ENCODE data around the gene MRPL20.
"Not testable (repeated sequence)": the region's sequence is repeated elsewhere in the genome, so short reads cannot be mapped to it uniquely, and the experiment has no call there.

Gene MRPL20

DNA sequence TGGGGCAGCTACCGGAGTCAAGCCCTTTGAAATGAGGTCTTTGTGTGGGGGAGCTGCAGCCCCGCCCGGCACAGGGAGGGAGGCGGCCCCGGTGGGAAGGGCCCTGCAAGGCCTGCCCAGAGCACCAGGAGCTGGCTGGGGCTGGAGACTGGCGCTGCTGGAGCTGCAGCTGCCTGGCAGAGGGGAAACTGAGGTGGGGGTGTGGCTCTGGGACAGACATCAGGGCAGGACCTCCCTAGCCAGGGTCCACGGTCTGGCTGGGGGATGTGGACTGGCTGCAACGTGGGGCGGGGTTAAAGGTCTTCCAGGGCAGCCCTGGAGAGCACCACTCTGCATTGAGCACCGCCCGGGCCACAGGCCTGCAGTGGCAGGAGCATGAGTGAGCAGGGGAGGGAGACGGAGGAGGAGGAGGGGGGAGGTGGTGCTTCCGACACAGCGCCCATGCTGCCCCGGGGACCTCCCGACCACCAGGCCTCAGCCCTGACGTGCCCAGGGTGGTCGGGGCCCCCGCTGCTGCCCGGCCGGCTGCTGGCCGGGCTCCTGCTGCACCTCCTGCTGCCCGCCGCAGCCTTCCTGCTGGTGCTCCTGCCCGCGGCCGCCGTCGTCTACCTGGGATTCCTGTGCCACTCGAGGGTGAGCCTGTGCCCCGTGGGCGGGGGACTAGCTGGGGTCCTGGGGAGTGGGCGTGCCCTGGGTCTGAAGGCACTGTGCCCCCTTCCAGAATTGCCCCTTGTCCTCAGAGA is 18.8 kb upstream of the MRPL20 start:
- no peak for DNase-seq

DNA sequence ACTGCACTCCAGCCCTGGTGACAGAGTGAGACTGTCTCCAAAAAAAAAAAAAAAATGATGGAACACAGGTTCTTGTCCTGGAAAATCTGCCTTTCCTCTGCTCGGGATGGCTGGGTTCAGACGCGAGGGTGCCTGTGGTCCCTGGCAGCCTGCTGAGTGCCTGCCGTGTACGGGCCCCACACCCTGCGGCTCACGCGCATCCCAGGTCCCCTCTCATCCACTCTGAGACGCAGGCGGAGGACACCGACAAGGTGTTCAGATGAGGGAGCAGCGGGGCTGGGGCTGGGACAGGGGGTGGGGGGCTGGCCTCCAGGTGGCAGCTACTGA is 18.3 kb upstream of the MRPL20 start:
- no peak for DNase-seq

DNA sequence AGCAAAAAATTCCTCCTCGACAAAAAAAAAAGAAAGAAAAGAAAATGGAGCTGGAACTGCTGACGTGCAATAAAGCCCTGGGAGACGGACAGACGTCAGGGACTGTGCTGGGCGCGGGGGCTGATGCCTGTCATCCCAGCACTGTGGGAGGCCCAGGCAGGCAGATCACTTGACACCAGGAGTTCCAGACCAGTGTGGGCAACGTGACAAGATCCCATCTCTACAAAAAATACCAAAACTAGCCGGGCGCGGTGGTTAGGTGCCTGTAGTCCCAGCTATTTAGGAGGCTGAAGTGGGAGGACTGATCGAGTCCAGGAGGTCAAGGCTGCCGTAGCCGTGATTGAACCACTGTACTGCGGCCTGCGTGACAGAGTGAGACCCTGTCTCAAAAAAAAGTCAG is 17.6 kb upstream of the MRPL20 start:
- DNase-seq, result no peak

DNA sequence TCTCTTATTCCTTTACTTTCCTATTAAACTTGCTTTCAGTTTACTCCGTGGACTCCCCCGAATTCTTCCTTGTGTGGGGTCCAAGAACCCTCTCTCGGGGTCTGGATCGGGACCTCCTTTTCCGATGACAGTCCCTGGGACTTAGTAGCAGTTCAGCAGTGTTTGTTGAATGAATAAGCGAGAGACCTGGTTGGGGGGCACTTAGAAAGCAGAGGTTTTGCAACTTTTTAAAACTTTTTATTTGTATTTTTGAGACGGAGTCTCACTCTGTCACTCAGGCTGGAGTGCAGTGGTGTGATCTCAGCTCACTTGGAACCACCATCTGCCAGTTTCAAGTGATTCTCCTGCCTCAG is 16.1 kb upstream of the MRPL20 start:
- no peak for DNase-seq

DNA sequence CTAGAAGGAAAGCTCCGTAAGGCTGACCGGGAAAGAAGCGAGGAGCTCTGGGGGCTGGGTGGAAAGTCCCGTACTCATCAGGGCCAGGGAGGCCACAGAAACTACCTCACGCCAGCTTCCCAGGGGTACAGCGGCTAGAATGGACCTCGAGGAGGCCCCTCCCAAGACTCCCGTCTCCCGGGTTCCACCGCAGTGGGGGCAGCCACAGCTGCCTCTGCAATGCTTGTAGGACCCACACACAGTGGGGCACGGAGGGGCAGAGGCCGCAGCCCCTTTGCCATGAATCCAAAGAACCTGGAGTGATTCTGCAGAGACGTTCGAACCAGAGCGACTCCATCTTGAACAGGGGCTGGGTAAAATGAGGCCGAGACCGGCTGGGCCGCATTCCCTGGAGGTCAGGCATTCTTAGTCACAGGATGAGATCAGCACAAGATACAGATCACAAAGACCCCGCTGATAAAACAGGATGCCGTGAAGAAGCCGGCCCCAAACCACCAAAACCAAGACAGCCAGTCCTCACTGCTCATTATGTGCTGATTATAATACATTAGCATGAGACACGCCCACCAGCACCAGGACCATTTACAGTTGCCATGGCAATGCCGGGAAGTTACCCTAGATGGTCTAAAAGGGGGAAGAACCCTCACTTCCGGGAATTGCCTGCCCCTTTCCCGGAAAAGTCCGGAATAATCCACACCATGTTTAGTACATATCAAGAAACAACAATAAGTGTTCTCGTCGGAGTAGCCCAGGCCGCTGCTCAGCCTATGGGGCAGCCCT is 15.6 kb upstream of the MRPL20 start:
- no peak for DNase-seq

DNA sequence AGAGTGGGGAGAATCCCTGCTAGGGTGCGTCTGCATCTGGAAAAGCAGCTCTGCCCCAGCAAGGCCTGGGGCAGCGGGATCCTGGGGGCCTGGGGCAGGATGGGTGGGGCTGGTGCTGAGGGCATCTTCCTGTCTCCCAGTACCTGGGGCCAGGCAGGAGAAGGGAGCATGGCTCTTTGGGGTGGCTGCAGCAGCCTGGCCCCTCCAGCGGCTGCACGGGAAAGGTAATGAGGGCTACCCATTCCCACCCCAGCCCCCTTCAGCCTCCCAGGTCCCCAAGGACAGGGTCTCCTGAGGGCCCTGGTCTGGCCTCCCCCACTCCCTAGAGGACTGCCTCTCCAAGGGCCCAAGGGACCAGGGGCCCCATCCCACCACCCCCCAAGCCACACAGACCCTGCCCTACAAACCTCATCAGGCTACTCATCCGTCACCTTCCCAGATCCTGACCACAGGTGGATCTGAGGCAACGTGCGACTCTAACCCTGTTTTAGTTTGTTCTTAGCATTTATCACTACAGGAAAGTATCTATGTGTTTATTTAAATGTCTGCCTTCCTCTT is 14.9 kb upstream of the MRPL20 start:
- DNase-seq, result no peak

DNA sequence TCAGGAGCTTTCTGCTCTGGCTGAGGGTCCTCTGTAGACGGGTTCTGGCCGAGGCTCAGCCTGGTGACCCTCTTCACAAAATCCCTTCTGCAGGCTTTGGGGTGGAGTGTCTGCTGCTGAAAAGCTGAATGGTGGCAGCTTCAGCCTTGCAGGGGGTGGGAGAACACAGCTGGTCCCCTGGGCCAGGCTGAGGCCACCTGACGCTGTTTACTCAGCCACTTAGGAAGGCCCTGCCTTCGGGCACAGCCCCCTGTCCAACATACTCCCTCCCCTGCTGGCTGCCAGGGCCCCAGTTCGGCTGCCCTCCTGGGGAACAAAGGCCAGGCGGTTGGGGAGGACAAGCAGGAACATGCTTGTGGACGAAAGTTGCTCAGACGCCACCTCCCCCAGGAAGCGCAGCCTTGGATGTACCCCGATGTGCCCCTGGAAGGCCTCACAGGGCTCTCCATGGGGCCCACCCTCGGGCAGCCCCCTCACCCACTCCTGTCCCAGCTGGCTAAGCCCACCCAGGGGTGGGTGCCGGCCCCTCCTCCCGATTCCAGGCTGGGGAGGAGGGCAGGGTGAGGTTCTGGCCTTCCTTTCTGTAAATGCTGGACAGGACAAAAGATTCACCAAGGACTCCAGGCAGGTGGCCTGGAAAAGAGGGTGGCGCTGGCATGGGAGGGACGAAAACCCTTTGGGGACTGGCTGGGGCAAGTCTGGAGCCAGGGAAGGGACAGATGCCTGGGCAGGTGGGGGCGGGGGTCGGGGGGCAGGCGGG is 14.2 kb upstream of the MRPL20 start, which contains the start of gene ANKRD65:
ANKRD65 (minus strand) TSS at position 130 of the 760 bp plus-strand sequence. CDS start 271 bp downstream, outside the sequence.
- DNase-seq, result no peak

DNA sequence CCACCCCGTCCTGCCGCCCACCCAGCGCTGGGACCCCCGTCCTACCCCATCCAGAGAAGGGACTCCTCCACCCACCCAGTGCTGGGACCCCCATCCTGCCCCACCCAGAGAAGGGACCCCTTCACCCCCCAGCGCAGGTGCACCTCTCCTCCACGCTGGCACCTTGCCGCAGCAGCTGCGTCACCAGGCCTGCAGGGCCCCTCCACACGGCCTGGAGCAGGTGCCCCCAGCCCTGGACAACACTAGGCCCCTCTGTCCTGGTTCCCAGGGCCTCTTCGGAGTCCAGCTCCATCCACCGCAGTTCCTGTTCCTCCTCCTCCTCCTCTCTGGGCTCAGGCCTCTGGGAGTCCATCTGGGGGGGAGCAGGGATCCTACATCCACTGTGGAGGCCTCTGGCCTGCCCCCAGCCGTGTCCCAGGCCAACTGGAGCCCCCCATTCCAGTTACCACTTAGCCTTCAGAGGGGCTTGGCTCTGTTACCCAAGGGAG is 13.6 kb upstream of the MRPL20 start:
- no peak for DNase-seq

DNA sequence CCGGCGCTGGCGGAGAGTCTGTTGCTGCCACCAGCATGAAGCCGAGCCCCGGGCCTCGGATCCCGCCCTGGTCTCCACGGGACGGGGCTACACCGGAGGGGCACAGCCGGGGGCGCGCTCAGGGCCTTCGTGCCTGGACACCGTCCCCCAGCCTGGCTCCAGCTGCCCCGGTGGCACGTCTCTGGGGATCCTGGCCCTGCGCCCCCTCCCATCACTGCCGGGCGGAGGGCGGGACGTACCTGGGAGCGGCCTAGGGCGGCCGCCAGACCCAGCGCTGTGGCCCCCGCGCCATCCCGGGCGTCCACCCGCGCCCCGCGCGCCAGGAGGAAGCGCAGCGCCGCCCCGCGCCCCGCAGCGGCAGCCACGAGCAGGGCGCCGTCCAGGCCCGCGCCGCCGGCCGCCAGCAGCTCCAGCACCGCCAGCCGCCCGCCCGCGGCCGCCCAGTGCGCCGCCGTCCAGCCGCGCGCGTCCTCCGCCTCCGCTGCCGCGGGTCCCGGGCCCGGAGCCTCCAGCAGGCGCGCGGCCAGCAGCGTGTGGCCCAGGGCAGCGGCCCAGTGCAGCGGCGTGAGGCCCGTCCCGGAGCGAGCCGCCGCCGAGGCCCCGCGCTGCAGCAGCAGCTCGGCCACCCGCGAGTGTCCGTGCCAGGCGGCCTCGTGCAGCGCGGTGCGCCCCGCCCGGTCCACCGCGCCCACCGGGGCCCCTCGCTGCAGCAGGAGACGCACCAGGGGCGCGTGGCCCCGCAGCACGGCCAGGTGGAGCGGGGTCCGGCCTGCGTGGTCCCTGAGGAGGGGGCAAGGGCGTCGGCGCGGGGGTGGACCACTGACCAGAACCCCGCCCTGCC is 12.9 kb upstream of the MRPL20 start:
- DNase-seq, result no peak

DNA sequence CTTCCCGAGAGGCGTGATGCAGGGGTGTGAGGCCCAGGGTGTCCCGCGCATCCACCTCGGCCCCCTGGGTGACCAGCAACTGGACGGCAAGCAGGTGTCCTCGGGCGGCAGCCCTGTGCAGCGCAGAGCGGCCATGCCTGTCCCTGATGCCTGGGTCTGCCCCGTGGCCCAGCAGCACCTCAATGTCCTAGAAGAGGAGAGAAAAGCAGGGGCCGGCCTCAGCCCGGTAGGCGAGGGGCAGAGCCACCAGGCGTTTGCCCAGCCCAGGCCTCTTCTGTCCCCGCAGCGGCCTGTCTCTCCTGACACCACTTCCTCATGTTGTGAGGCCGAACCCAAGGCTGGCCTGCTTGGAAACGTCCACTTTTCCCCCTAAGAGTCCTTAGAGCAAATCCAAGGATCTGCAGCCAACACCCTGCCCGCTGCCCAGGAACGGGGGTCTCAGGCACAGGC is 12.3 kb upstream of the MRPL20 start:
- no peak for DNase-seq

DNA sequence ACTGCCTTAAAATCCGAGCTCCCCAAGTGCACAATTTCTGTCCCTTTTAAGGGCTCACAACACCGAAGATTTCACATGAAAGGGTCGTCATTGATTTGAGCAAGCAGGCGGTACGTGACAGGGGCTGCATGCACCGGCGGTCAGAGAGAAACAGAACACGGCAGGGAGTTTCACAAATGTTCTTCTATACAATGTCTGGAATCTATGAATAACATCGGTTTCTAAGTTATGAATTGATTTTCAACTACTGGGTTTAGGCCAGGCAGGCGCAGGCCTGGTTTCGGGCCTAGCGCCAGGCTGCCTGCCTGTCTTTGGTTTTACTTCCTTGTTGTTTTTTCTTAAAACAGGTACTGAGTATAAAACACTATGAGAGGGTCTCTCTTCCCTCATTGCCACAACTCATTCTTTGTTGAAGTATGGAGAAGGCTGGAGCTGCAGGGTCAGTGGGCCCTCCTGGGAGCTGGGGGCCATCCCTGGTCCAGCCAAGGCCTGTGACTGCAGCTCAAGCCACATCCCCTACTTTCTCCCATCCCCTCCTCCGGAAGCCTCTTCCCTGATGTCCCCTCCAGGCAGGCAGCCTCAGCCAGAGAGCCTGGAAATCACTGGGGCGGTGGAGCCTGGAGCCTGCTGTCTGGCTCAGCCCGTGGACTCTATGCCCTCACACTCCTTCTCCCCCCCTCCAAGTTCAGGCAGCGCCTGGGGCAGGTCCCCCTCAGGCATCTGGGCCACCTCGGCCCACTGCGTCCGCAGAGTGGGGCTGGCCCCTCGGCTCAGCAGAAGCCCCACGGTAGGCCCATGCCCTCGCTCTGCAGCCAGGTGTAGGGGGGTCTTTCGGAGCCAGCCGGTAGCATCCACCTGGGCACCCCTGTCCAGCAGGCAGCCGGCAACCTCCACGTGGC is 11.6 kb upstream of the MRPL20 start:
- DNase-seq, result no peak

DNA sequence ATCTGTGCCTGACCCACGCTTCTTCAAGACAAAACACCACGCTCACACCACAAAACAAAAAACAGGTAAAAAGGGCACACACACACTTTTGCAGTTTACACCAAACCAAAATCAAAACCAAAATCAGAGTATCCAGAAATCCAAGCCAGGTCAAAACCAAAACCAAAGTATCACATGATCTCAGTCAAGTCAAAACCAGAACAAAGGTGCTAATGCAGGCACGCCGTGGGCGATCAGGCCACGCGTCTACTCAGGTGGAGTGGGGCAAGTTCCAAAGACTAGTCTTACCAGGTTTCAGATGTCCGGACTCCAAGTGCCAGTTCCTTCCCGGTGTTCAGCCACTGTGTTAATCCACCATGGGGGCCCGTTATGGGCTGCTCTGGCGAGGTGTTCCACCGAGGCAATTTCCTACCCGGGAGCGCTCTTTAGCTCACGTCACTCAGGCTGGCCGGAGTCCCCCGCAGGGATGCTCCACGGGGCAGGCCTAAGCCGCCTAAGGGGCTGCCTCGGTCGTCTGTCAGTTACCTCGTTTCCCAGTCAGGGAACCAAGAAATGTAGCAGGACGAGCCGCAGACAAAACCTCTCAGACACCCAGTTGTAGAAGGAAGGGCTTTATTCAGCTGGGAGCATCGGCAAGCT is 10.9 kb upstream of the MRPL20 start:
- not testable (repeated sequence) for DNase-seq

DNA sequence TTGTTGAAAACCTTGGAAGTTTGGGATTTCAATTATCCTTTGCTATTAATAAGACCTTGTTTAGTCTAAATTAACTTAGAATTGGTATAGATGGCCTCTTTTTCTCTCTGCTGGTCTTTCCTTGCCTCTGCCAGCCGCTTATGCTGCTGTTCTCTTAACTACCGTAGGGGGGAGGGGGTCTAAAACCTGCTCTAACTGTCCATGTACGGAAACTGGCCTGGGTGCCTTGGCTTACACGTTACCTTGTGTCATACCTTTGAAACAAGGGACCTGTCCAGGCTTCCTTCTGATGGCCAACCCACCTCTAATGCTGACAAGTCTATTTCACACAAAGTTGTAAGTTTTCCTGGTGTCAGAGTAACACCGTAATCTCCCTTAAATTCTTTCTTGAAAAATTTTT is 10.3 kb upstream of the MRPL20 start:
- DNase-seq, result not testable (repeated sequence)

DNA sequence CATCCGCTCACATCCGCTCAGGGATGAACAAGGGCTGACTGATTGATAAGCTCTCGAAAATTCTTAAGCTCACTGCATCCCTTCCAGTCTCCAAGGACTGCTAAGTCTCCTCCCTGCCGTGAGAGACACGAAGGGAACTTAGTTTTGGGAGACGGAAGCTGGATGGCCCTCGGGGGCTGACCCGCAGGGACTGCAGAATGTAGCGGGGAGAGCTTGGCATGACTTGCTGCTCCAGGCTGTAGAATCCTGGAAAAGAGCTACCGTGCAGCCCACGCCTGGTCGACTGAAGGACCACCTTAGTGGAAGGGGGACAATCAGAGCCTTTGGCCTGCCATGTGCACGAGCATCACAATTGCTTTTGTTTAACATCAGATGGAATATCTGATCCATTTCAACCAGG is 8.7 kb upstream of the MRPL20 start:
- DNase-seq, result no peak

DNA sequence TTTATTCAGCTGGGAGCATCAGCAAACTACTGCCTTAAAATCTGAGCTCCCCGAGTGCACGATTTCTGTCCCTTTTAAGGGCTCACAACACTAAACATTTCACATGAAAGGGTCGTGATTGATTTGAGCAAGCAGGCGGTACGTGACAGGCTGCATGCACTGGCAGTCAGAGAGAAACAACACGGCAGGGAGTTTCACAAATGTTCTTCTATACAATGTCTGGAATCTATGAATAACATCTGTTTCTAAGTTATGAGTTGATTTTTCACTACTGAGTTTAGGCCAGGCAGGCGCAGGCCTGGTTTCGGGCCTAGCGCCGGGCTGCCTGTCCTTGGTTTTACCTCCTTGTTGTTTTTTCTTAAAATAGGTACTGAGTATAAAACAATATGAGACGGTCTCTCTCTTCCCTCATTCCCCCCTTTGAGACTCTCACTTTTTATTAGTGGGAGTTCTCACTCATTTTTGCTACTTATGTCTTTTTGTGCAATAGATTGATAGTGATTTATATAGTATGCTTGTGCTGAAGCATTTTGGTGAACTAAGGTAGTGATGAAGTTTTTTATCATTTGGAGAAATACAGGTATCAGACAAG is 5.3 kb upstream of the MRPL20 start:
- DNase-seq, result not testable (repeated sequence)

DNA sequence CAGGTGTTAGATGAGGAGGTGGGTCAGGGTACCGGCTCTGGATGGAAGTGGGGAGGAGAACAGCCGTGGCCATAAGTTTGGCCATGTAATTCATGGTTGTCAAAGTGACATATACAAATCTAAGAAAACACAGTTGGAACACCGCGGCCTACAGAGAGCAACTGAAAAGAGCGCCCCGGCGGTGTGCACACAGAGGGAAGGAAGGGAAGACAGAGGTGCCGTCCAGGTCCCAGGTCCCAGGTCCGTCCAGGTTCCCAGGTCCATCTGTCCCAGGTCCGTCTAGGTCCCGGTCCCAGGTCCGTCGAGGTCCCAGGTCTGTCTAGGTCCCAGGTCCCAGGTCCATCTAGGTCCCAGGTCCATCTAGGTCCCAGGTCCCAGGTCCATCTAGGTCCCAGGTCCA is 4.5 kb upstream of the MRPL20 start:
- DNase-seq, result no peak

DNA sequence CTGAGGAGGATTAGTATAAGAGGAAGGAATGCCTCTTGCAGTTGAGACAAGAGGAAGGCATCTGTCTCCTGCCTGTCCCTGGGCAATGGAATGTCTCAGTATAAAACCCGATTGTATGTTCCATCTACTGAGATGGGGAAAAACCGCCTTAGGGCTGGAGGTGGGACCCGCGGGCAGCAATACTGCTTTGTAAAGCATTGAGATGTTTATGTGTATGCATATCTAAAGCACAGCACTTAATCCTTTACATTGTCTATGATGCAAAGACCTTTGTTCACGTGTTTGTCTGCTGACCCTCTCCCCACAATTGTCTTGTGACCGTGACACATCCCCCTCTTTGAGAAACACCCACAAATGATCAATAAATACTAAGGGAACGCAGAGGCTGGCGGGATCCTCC is 3.1 kb upstream of the MRPL20 start:
- not testable (repeated sequence) for DNase-seq

DNA sequence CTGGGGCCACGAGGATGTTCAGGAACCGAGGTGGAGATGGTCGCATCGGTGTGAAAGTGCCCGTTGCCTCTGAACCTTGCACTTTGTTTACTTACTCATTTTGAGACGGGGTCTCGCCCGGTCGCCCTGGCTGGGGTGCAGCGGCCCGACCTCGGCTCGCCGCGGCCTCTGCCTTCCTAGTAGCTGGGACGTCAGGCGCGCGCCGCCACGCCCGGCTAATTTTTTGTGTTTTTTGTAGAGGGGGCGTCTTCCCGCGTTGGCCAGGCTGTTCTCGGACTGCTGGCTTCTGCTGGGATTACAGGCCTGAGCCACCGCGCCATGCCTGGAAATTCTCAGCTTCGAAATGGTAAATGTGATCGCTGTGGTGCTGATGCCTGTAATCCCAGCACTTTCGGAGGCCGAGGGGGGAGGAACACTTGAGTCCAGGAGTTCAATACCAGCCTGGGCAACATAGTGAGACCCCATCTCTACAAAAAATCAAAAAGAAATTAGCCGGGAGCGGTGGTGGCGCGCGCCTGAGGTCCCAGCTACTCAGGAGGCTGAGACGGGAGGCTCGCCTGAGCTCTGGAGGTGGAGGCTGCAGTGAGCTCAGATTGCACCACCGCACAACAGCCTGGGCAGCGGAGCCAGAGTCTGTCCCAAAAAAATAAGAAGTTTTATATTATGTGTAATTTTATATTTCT is 684 bp upstream of the MRPL20 start:
- peak in 1 of 2 experiments; percentile 17 for DNase-seq

DNA sequence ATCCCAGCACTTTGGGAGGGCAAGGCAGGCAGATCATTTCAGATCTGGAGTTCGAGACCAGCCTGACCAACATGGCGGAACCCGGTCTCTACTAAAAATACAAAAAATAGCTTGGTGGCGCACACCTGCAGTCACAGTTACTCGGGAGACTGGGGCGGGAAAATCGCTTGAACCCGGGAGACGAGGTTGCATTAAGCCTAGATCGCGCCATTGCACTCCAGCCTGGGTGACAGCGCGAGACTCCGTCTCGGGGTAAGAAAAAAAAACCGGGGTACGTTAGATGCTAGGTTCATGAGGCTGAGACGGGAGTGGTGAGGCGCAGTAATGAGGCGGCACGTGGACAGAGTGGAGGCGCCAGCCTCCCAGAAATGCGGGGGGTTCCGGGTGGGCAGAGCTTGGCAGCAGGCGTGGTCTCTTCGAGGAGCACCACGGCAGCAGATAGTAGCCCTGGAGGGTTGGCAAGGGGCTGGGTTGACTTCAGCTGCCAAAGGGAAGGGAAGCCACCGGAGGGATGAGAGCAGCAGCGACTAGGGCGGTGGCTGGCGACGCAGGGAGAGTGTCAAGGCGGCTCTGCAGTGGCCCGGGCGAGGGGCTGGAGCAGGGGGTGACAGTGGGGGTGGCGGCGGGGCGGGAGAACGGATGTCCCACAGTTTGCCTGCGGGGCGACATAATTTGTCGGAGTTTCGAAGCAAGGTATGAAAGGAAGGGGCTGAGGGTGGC is 832 bp downstream of the MRPL20 start:
- no peak for DNase-seq

Measured in SW 1271 (cell line).